HG02798 (cell line): ENCODE data around the gene KRTAP5-7.
"Not testable (repeated sequence)": the region's sequence is repeated elsewhere in the genome, so short reads cannot be mapped to it uniquely, and the experiment has no call there.

Source experiments
- ATAC-seq: cut with Tn5 transposase; IDR thresholded peaks from one replicate; pipeline ENCODE4 v1.9.1; 2021; ENCODE audit warnings: mild to moderate bottlenecking; ENCODE audit not compliant: unreplicated experiment, poor library complexity

Gene KRTAP5-7

DNA sequence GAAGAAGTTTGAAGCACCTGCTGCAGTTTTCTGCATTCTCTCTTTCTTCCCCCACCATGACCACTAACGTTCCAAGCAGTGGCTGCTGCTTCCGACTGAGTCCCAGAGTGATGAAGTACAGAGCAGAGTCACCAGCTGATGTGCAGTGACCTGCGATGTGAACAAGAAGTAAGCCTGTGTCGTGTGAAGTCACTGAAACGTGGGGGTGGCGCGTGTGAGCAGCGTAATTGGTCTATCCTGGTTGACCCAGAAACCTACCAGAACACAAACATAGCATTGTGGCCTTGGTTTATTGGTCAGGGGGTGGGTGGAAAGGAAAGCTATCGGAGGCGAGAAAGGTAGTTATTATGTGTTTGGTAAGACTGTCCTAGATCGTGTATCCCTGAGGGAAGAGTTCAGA lies 3.5 kb downstream of the KRTAP5-7 start:
- no peak for ATAC-seq

DNA sequence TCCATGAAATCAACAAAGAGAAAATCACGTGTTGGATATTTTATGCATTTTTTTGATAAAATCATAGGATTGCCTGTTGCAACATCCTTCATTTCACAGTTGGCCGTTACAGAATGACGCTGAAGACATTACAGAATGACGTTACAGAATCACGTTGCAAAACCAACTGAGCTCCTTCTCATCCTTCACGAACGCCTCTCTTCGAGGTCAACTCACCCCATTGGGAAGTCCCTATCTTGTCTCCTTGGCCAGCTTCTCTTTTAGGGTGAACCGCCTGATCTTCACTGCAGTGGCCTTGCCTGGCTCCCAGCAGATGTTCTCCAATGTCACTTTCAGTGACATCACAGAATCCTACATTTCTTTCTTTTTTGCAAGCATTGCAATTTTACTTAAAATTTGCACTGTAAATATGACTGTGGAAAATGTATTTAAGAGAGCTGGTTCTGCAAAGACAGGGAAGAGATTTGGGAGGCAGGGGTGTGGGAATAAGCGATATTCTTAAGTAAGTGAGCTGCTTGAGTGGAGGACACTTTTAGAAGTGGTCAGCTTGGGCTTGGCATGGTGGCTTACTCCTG lies 5.1 kb downstream of the KRTAP5-7 start:
- no peak for ATAC-seq

DNA sequence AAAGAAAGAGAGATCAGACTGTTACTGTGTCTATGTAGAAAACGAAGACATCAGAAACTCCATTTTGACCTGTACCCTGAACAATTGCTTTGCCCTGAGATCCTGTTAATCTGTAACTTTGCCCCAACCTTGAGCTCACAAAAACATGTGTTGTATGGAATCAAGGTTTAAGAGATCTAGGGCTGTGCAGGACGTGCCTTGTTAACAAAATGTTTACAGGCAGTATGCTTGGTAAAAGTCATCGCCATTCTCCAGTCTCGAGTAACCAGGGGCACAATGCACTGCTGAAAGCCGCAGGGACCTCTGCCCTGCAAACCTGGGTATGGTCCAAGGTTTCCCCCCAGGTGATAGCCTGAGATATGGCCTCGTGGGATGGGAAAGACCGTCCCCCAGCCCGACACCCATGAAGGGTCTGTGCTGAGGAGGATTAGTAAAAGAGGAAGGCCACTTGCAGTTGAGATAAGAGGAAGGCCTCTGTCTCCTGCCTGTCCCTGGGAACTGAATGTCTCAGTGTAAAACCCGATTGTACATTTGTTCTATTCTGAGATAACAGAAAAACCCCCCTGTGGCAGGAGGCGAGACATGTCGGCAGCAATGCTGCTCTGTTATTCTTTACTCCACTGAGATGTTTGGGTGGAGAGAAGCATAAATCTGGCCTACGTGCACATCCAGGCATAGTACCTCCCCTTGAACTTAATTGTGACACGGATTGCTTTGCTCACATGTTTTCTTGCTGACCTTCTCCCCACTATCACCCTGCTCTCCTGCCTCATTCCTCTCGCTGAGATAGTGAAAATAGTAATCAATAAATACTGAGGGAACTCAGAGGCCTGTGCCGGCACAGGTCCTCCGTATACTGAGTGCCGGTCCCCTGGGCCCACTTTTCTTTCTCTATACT lies 7.9 kb downstream of the KRTAP5-7 start:
- not testable (repeated sequence) for ATAC-seq

DNA sequence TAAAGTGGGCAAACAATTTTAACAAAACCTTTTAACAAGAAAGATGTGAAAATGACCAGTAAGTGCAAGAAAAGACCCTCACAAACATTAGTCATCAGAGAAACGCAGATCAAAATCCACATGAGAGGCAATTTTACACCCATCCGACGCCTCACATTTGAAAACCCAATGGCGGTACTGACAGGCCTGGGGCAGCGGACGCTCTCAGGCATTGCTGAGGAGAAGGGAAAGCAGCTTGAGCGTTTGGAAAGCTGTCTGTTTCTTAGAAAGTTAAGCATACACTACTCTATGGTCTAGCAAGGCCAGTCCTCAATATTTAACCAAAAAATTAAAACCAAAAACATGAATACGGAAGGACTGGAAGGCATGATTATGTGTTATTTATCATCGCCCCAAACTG lies 8.8 kb downstream of the KRTAP5-7 start:
- ATAC-seq, result no peak

DNA sequence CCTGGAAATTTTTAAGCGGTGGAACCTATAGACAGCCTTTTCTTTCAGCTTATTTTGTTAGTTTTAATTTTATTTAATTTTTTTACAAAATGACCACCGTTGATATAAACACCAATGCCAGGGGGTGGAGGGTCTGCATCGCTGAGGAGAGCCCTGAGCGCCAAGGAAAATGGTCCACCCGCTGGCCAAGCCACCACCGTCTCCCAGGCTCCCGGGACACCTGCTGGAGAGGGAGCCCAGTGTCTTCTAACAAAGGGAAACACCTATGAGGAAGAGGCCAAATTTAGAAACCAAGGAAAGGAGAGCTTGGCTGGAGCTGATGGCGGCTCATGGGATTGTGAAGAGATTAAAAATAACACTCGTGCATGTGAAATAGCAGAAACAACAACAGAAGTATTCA lies 10.5 kb downstream of the KRTAP5-7 start:
- no peak for ATAC-seq

DNA sequence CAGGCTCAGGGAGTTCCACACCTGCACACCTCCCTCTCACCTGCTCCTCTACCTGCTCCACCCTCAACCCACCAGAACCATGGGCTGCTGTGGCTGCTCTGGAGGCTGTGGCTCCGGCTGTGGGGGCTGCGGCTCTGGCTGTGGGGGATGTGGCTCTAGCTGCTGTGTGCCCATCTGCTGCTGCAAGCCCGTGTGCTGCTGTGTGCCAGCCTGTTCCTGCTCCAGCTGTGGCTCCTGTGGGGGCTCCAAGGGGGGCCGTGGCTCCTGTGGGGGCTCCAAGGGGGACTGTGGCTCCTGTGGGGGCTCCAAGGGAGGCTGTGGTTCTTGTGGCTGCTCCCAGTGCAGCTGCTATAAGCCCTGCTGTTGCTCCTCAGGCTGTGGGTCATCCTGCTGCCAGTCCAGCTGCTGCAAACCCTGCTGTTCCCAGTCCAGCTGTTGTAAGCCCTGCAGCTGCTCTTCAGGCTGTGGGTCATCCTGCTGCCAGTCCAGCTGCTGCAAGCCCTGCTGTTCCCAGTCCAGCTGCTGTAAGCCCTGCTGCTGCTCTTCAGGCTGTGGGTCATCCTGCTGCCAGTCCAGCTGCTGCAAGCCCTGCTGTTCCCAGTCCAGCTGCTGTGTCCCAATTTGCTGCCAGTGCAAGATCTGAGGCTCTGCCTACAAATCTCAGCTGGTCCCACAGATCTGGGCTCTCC lies 11.1 kb downstream of the KRTAP5-7 start, which contains the start of gene KRTAP5-8:
Gene KRTAP5-8 (plus strand): TSS at position 49 of the 689 bp plus-strand sequence. CDS start 31 bp downstream, at position 80.
- ATAC-seq, result not testable (repeated sequence)

DNA sequence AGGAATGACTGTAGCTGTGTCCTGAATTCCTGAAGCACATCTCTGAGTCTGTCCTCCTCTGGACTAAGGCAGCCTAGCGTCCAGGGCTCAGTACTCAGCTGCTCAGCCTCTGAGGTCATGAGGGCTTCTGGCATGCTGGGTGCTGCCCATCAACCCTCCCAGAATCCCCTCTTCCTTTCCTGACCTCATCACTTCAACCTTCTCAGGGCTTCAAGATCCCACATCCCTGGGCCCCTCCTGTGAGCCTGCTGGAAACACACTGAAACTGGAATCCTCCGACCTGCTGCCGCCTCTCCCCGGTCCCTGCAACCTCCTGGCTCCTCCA lies 11.6 kb downstream of the KRTAP5-7 start:
- ATAC-seq, result no peak

DNA sequence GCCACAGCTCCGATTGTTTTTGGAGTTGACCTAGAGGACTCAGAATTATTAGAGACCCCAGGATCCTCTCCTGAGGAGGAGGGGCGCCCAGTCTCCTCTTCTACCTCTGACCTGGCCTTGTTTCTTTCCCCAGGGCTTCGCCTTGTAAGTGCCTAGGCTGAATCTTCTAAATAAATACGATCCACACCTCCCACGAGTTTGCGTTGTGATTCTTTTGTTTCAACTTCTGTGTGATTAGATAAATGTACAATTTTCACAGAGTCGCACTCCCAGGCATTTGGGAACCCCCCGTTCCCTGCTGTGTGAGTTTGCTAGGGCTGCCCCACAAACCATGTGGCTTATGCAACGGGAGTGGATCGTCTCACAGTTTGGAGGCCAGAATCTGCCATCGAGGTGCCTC lies 11.9 kb downstream of the KRTAP5-7 start:
- no peak for ATAC-seq

DNA sequence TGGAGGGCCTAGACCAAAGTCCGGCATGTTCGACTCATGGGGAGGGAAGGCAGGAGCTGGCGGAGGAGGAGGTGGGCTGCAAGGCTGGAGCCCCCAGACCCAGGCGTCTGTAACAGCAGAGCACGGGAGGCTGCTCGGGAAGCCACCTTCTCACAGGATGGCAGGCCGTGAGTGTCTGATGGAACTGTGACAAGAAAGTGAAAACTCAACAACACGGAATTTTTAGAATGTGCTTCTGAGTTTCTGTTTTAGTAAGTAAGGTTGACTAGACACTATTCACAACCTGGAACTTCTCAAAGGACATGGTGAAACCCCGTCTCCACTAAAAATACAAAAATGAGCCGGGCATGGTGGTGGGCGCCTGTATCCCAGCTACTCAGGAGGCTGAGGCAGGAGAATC lies 12.9 kb downstream of the KRTAP5-7 start:
- ATAC-seq, result not testable (repeated sequence)

DNA sequence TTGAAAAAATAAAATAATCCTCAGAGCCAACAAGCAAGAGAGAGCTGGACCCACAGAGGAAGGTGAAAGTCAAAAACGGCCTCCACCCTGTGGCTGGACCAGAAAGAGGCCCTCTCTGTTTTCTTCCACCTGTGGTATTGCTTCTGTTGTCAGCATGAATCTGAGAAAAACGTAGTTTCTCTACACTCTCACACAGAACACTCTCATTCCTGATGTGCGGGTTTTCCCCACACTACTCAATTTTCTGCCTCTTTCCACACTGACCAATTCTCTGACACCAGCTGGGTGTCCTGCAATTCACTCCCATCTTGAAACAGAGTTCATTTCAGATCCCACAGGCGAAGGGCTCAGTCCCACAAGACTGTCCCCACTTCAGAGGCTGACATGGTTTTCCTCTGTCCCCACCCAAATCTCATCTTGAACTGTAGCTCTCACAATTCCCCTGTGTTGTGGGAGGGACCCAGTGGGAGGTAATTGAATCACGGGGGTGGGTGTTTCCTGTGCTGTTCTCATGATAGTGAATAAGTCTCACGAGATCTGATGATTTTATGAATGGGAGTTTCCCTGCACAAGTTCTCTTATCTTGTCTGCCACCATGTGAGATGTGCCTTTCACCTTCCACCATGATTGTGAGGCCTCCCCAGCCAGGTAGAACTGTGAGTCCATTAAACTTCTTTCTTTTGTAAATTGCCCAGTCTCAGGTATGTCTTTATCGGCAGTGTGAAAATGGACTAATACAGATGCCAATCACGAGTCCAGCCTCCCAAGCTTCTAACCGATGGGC lies 13.6 kb downstream of the KRTAP5-7 start:
- ATAC-seq, result peak; percentile 76

DNA sequence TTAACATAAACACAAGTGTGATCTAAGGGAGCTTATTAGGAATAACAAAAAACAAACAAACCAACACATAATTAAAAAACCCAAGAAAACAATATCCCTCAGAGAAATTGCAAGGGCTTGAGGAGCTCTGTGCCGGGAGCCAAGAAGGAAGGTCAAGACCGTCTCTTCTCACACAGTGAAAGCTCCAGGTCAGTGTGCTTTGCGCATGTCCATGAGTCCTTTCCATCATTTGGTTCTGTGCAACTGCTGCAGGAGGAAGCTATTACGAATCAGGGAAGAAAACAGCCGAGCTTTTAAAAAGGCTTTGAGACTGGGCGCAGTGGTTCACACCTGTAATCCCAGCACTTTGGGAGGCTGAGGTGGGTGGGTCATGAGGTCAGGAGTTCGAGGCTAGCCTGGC lies 15.3 kb downstream of the KRTAP5-7 start:
- ATAC-seq, result no peak

DNA sequence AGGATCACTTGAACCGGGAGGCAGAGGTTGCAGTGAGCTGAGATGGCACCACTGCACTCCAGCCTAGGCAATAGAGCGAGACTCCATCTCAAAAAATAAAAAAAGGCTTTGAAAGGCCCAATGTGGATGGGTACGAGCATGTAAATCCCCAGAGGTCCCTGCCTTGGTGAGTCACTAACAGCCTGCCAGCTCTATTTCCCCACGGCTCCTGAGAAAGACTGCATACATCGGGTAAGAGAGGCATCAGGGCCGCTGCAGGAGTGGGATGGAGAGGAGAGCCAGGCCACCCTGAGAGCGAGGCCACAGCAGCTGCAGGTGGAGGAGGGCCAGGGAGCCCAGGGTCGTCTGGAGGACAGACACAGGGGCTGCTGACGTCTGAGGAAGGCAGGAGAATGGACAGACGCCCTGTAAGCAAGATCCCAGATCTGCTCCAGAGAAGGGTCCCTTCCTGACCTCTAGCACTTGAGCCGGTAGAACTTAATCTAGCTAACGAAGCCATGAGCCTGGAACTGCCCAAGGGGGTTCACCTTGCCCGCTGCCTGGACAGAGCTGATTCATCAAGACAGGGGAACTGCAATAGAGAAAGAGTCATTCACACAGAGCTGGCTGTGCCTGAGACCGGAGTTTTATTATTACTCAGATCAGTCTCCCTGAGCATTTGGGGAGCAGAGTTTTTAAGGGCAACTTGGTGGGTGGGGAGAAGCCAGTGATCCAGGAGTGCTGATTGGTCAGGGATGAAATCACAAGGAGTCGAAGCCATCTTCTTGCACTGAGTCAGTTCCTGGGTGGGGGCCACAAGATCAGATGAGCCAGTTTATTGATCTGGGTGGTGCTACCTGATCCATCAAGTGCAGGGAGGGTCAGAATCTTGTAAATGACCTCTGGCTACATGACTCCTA lies 16.1 kb downstream of the KRTAP5-7 start:
- no peak for ATAC-seq

DNA sequence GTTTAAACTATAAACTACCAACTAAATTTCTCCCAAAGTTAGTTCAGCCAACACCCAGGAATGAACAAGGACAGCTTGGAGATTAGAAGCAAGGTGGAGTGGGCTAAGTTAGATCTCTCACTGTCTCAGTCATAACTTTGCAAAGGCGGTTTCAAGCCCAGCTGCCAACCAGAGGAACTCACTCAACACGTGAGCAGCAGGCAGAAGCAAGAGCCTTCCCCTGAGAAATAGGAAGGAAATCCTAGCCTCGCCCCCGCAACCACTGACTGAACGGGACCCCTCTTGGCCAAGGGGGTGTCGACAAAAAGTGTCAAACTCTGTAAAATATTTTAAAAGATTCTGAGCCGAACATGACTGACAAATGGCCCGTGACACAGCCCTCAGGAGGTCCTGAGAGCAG lies 16.8 kb downstream of the KRTAP5-7 start:
- no peak for ATAC-seq

DNA sequence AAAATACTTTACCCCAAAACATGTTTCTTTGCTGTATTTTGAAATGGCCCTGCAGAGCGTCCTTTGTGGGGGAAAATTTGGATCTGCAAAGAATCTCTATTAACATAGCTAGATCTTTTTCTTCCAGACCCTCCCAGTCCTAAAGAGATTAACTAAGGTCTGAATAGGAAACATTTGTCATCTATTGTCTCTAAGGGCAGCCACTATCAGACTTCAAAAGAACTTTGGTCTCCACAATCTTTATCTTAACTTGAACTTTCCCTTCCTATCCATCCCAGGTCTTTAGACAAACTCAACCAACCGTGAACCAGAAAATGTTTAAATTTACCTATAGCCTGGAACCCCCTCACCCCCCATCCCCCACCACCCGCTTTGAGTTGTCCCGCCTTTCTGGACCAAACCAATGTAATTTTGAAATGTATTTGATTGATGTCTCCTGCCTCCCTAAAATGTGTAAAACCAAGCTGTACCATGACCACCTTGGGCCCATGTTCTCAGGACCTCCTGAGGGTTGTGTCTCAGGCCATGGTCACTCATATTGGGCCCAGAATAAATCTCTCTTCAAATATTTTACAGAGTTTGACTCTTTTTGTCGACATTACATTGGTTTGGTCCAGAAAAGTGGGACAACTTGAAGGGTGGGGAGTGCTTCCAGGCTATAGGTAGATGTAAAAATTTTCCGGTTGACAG lies 17.6 kb downstream of the KRTAP5-7 start:
- ATAC-seq, result no peak

DNA sequence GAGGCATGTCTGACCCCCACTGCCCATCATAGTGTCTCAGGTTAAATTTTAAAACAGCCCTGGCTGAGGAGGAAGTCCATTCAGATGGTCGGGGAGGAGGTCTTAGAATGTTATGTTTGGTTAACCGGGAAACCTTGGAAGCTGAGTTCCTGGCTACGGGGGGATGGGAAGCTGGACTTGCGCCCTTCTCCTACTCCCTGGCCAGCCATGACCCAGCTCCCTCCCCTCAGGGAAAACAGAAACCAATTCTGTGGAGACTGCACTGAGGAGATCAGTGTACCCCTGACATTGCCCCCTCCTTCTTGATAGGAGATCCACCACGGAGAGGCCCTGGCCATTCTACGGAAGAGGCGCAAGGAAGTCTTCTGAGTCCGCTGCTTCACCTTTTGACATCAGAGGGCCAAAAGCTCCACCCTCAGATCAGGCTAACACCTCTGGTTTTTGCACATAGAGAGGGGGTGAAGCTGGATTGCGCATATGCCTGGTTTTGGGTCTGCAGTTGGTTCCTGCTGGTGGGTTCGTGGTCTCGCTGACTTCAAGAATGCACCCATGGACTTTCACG lies 18.4 kb downstream of the KRTAP5-7 start:
- ATAC-seq, result no peak

DNA sequence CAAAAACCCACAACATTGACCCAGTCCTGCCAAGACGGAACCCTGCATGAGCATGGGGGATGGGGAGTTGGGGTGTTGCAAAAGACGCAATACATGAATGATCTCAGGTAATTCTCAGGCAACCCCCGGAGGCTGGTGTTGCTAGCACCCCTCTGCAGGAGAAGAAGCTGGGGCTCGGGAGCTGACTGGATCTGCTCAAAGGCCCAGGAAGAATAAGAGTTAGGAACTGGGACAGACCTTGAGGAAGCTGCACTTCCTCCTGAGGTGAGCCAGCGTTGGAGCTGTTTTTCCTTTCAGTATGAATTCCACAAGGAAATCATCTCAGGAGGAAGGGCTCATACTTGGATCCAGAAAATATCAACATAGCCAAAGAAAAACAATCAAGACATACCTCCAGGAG lies 21.1 kb downstream of the KRTAP5-7 start, which contains the start of gene KRTAP5-9:
Gene KRTAP5-9 (plus strand): TSS at position 301 of the 400 bp plus-strand sequence. CDS start 238 bp downstream, outside the sequence.
- no peak for ATAC-seq

DNA sequence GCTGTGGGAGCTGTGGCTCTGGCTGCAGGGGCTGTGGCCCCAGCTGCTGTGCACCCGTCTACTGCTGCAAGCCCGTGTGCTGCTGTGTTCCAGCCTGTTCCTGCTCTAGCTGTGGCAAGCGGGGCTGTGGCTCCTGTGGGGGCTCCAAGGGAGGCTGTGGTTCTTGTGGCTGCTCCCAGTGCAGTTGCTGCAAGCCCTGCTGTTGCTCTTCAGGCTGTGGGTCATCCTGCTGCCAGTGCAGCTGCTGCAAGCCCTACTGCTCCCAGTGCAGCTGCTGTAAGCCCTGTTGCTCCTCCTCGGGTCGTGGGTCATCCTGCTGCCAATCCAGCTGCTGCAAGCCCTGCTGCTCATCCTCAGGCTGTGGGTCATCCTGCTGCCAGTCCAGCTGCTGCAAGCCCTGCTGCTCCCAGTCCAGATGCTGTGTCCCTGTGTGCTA lies 21.7 kb downstream of the KRTAP5-7 start:
- ATAC-seq, result no peak

DNA sequence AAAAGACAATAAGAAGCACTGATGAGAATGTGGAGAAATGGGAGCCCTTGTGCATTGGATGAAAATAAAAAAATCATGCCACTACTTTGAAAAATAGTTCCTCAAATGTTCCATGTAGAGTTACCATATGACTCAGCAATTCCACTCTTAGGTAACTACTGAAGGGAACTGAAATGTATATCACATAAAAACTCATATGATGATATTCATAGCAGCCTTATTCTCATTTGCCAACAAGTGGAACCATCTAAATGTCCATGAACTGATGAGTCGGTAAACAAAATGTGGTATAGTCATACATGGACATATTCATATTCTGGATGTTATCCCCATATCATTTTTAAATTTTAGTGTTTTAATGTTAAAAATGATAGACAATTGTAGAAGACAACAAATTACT lies 24.6 kb downstream of the KRTAP5-7 start:
- ATAC-seq, result no peak
